Limb (tissue), 2 donors: ENCODE measurements around the gene CPS1.

Source experiments
- DNase-seq, 2 donors: peaks; one replicate each; pipeline ENCODE4 v3.0.0-alpha.2; 2016; ENCODE audit errors: extremely low spot score in 2 of 2

The CPS1 gene

GRCh38 chr2:210546424-210547208 is 9.8 kb upstream of the CPS1 start:
- DNase-seq: no peak

GRCh38 chr2:210548031-210548430 is 8.4 kb upstream of the CPS1 start:
- DNase-seq: no peak

- DNase-seq: no peak
These were observed 7.5 kb upstream of the CPS1 start for GRCh38 chr2:210548878-210549384.

GRCh38 chr2:210551001-210551400 is 5.4 kb upstream of the CPS1 start:
- no peak for DNase-seq

GRCh38 chr2:210553373-210553772 is 3.0 kb upstream of the CPS1 start:
- no peak for DNase-seq

GRCh38 chr2:210555555-210555954 is 844 bp upstream of the CPS1 start:
- no peak for DNase-seq

GRCh38 chr2:210557721-210558120 is 1.3 kb downstream of the CPS1 start:
- no peak for DNase-seq

- DNase-seq: no peak
These were observed 2.3 kb downstream of the CPS1 start for GRCh38 chr2:210558708-210559107.

GRCh38 chr2:210559182-210559581 is 2.8 kb downstream of the CPS1 start:
- DNase-seq: no peak

- DNase-seq: no peak
These were observed 5.1 kb downstream of the CPS1 start for GRCh38 chr2:210561475-210561874.

- DNase-seq: no peak
These were observed 5.7 kb downstream of the CPS1 start for GRCh38 chr2:210562091-210562490.

- no peak for DNase-seq
These were observed 6.2 kb downstream of the CPS1 start for GRCh38 chr2:210562502-210563080.

GRCh38 chr2:210567279-210567678 is 10.9 kb downstream of the CPS1 start:
- no peak for DNase-seq

- DNase-seq: no peak
These were observed 11.7 kb downstream of the CPS1 start for GRCh38 chr2:210568108-210568507.

- peak in 1 of 2 donors; percentile 59 for DNase-seq
These were observed 21.1 kb downstream of the CPS1 start for GRCh38 chr2:210577263-210578071.

GRCh38 chr2:210584834-210585233 is 28.4 kb downstream of the CPS1 start:
- no peak for DNase-seq

GRCh38 chr2:210586381-210586780 is 30.0 kb downstream of the CPS1 start:
- no peak for DNase-seq

- no peak for DNase-seq
These were observed 35.3 kb downstream of the CPS1 start for GRCh38 chr2:210591663-210592062.

GRCh38 chr2:210592726-210593125 is 36.3 kb downstream of the CPS1 start:
- DNase-seq: no peak

GRCh38 chr2:210593166-210593565 is 36.8 kb downstream of the CPS1 start:
- DNase-seq: no peak

- DNase-seq: no peak
These were observed 41.8 kb downstream of the CPS1 start for GRCh38 chr2:210598219-210598618.

- DNase-seq: no peak
These were observed 43.1 kb downstream of the CPS1 start for GRCh38 chr2:210599476-210599875.
